DND-41 (cell line): ENCODE results near the gene ATG5.

Experiments used
- EZH2 ChIP-seq: IDR thresholded peaks from 3 replicates; pipeline ENCODE4 v1.6.1; 2012; ENCODE audit warnings: borderline replicate concordance, low read depth, mild to moderate bottlenecking, moderate library complexity, low read length, inconsistent platforms; ENCODE audit not compliant: severe bottlenecking
- TF ChIP-seq, protein P1 (sequence below): IDR thresholded peaks from 2 replicates; pipeline ENCODE4 v1.5.1; 2012; ENCODE audit warnings: borderline replicate concordance, low read length, moderate library complexity, mild to moderate bottlenecking; ENCODE audit not compliant: poor library complexity, severe bottlenecking; ENCODE audit errors: extremely low read depth

DNA sequence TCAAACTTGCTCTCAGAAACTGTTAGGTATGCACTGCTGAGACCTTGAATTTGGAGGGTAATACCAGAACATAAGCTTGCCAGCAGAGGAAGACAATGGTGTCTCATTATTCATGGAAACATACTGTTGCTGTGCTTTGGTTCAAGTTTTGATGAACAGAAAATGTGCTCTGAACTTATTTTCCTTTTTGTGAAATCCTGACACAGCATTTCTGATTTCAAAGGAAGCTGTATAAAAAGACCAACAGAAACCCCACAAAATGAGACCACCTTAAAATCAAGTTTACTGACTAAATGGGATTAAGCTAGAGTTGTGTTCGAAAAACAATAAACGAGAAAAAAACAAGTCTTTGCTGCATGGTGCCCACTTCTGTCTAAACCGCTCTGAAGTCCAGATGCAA is 169.1 kb downstream of the ATG5 start:
- TF ChIP-seq, protein P1, sequence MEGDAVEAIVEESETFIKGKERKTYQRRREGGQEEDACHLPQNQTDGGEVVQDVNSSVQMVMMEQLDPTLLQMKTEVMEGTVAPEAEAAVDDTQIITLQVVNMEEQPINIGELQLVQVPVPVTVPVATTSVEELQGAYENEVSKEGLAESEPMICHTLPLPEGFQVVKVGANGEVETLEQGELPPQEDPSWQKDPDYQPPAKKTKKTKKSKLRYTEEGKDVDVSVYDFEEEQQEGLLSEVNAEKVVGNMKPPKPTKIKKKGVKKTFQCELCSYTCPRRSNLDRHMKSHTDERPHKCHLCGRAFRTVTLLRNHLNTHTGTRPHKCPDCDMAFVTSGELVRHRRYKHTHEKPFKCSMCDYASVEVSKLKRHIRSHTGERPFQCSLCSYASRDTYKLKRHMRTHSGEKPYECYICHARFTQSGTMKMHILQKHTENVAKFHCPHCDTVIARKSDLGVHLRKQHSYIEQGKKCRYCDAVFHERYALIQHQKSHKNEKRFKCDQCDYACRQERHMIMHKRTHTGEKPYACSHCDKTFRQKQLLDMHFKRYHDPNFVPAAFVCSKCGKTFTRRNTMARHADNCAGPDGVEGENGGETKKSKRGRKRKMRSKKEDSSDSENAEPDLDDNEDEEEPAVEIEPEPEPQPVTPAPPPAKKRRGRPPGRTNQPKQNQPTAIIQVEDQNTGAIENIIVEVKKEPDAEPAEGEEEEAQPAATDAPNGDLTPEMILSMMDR: no peak
- TF ChIP-seq EZH2: no peak
